HepG2 (cell line): Measurements from ENCODE around the gene OGA.

ENCODE experiments used
- AFF4 ChIP-seq: sonication (generic); formaldehyde crosslinking; IDR thresholded peaks from 2 replicates; pipeline ENCODE4 v1.4.0; 2020; ENCODE audit warnings: missing genetic modification reagents
- FOXJ3 ChIP-seq: sonication (generic); formaldehyde crosslinking; IDR thresholded peaks from 2 replicates; pipeline ENCODE4 v1.4.0; 2020; ENCODE audit warnings: missing genetic modification reagents, mild to moderate bottlenecking, borderline replicate concordance
- MAFK ChIP-seq, 2 experiments: IDR thresholded peaks in 1 of 2; conservative IDR thresholded peaks in 1 of 2; 2 replicates each; pipeline ENCODE4 v1.6.1; 2011; ENCODE audit warnings: improper control_type of control experiment in 2 of 2, low read length in 2 of 2

GRCh38 chr10:101773923-101774588 lies 44.2 kb downstream of the OGA start:
- no peak for TF ChIP-seq MAFK (conservative IDR thresholded peaks at IDR 0.05 in 1 of 2, IDR thresholded peaks at IDR 0.05 in 1 of 2; ENCODE audit: low read length in 2 of 2)
- no peak for TF ChIP-seq AFF4
- no peak for TF ChIP-seq FOXJ3 (CRISPR knock-in tag)
